ENCODE data around the gene TRIM31. TPM values are rescaled to one million over a fixed set of nuclear protein-coding genes. Genes with fewer than 3 reads are reported as not detected.

TRIM31 gene
- total RNA-seq, 4 donors from 2014 or later: not detected

- no peak for DNase-seq (ENCODE audit: low spot score)
- no peak for ATAC-seq (ENCODE audit: low FRiP score)
- no peak for TF ChIP-seq CTCF (IDR thresholded peaks at IDR 0.05)
Measured at GRCh38 chr6:30157581-30157980, 44.7 kb upstream of the TRIM31 start.

GRCh38 chr6:30156774-30157173 lies 43.9 kb upstream of the TRIM31 start:
- TF ChIP-seq CTCF (IDR thresholded peaks at IDR 0.05): no peak
- ATAC-seq (ENCODE audit: low FRiP score): no peak

GRCh38 chr6:30156262-30156599 lies 43.3 kb upstream of the TRIM31 start:
- no peak for TF ChIP-seq CTCF (IDR thresholded peaks at IDR 0.05)
- ATAC-seq (ENCODE audit: low FRiP score) (peak; percentile 63), DNase-seq (ENCODE audit: low spot score) (no peak)

More at GRCh38 chr6:30156774-30157173, 43.9 kb upstream of the TRIM31 start:
- DNase-seq (ENCODE audit: low spot score): no peak

GRCh38 chr6:30155520-30156261 lies 42.8 kb upstream of the TRIM31 start:
- TF ChIP-seq CTCF (IDR thresholded peaks at IDR 0.05): no peak
- no peak for DNase-seq (ENCODE audit: low spot score)
- no peak for ATAC-seq (ENCODE audit: low FRiP score)

GRCh38 chr6:30154709-30155519 lies 42.0 kb upstream of the TRIM31 start:
- TF ChIP-seq CTCF (IDR thresholded peaks at IDR 0.05): no peak
- peak; percentile 18 for ATAC-seq (ENCODE audit: low FRiP score)

GRCh38 chr6:30154061-30154460 lies 41.2 kb upstream of the TRIM31 start:
- DNase-seq (ENCODE audit: low spot score) (no peak), ATAC-seq (ENCODE audit: low FRiP score) (no peak)
- TF ChIP-seq CTCF (IDR thresholded peaks at IDR 0.05): no peak

More at GRCh38 chr6:30154709-30155519, 42.0 kb upstream of the TRIM31 start:
- no peak for DNase-seq (ENCODE audit: low spot score)

Measured in omental fat pad (tissue), 4 donors.